Activated T-cell treated with anti-CD3 and anti-CD28 coated beads for 4 hours (primary cell): Measurements from ENCODE around the gene MICAL2.

ENCODE experiments used
- DNase-seq: peaks from one replicate; pipeline ENCODE4 v3.0.0-alpha.2; 2020

The MICAL2 gene

GRCh38 chr11:12291766-12292165 is 181.4 kb downstream of the MICAL2 start:
- no peak for DNase-seq

DNA sequence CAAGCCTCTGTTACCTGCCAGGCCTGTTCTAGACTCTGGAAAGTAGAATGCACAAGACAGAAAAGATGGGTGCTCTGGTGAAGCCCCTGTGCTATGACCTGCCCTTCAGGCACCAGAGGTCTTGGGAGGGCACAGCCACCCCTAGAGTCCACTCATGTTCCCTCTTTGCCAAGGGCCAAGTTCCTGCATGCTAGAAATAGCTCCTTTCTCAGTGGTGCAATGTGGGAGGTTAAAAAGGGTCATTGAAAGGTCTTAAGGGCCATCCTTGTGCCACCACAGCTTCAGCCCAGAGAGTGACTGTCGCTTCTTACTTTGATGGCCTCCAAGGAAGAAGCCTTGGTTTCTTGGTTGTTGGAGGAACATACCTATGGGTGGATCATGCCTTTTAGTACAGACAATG is 182.4 kb downstream of the MICAL2 start:
- no peak for DNase-seq

GRCh38 chr11:12293486-12293885 is 183.1 kb downstream of the MICAL2 start:
- DNase-seq: no peak

- DNase-seq: no peak
Measured at GRCh38 chr11:12294613-12295012, 184.2 kb downstream of the MICAL2 start.

- no peak for DNase-seq
Measured at GRCh38 chr11:12295943-12296342, 185.6 kb downstream of the MICAL2 start.

DNA sequence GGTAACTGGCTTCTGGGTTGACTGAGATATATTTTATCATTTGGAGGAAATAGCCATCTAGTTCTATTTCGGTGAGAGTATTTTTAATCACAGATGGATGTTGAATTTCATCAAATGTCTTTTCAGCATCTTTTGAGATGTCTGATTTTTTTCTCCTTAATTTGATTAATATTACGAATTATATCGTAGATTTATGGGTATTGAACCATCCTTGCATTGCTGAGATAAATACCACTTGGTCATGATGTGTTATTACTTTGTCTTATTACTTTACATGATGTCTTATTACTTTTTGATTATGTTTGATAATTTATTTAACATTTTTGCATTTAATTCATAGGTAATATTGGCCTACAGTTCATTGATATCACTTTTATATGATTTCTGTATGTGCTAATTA is 188.2 kb downstream of the MICAL2 start:
- no peak for DNase-seq

- DNase-seq: no peak
Measured at GRCh38 chr11:12301379-12301778, 191.0 kb downstream of the MICAL2 start.

DNA sequence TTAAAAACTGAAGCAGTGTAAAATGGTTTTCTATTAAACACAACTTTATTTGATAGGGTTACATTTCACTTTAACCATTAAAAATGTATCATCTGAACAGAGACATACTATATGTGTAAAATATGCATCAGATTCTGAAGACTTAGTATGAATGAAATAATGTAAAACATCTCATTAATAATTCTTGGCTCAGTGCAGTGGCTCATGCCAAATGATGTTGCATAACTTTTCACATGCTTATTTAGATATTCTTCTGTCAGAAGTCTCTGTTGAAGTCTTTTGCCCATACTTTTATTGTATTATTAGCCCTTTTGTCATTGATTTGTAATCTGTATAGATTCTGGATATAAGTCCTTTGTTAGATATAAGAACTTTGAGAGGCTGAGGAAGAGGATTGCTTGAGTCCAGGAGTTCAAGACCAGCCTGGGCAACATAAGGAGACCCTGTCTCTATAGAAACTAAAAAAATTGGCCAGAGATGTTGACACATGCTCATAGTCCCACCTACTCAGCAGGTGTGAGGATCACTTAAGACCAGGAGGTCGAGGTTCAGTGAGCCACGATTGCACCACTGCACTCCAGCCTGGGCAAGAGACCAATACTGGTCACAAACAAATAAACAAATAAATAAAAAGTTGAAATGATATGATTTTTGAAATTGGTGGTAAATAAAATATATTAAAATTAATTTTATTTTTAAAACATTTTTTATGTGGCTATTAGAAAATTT is 193.2 kb downstream of the MICAL2 start:
- no peak for DNase-seq

DNA sequence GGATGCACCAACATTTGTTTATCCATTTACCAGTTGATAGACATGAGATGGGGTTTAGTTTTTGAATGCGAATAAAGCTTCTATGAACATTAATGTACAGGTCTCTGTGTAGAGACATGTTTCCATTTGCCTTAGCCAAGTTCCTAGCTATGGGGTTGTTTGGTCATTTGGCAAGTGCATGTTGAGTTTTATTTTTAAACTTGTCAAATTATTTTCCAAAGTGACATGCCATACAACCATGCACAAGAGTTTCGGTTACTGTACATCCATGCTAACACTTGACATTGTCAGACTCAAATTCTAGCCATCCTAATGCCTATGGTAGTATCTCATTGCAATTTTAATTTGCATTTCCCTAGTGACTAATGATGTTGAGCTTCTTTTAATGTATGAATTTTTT is 196.4 kb downstream of the MICAL2 start:
- DNase-seq: no peak

DNA sequence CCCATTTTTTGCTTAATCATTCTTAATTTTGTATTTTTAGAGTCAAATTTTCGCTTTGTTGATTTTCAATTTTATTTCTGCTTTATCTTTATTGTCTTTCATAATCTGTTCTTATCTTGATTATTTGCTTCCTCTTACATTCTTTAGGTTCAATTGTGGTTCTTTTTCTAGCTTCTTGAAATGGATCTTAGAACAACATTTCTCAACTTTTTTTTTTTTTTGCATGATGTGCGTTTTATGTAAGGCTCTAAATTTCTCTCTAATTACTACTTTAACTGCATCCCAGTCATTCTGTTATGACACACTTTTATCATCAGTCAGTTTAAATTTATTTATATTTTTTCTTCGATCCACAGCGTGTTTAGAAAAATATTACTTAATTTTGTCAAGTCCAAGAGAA is 201.7 kb downstream of the MICAL2 start:
- no peak for DNase-seq
